ENCODE data around the gene ZDHHC13.

DNA sequence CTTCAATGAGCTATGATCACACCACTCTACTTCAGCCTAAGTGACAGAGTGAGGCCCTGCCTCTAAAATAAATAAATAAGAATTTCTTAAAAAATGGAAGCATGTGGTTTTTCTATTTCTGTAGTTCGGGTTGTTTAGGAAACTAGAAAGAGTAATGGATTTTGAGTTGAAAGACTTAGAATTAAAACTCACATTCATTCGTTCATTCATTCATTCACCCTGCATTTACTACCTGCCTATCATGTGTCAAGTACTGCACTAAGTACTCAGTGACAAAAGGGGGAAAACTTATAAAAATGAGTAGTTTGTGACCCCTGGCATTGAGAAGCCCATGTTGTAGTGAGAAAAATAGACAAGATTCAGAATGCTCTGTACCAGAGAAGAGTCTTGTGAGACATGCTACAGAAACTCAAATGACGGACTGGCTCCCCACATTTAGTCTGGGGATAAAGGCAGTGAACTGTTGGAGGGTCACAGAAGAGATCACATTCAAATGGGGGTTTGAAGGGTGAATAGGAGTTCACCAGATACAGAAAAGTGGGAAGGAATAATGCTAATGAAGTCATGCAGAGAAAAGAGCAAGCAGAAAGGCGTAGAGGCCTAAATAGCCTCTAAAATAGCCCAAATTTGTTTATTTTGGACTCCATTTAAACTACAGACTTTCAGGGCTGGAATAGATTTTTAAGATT lies 77.8 kb downstream of the ZDHHC13 start:
- TF ChIP-seq, protein P1, sequence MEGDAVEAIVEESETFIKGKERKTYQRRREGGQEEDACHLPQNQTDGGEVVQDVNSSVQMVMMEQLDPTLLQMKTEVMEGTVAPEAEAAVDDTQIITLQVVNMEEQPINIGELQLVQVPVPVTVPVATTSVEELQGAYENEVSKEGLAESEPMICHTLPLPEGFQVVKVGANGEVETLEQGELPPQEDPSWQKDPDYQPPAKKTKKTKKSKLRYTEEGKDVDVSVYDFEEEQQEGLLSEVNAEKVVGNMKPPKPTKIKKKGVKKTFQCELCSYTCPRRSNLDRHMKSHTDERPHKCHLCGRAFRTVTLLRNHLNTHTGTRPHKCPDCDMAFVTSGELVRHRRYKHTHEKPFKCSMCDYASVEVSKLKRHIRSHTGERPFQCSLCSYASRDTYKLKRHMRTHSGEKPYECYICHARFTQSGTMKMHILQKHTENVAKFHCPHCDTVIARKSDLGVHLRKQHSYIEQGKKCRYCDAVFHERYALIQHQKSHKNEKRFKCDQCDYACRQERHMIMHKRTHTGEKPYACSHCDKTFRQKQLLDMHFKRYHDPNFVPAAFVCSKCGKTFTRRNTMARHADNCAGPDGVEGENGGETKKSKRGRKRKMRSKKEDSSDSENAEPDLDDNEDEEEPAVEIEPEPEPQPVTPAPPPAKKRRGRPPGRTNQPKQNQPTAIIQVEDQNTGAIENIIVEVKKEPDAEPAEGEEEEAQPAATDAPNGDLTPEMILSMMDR (IDR thresholded peaks at IDR 0.05), result no peak
- TF ChIP-seq POLR2AphosphoS5 (IDR thresholded peaks at IDR 0.05; ENCODE audit: low read depth, low read length) (no peak), NRF1 (IDR thresholded peaks at IDR 0.05; ENCODE audit: low read depth, low read length) (no peak), TCF12 (IDR thresholded peaks at IDR 0.05) (no peak), GATA2 (CRISPR knock-in tag; IDR thresholded peaks at IDR 0.05) (no peak), SMC3 (IDR thresholded peaks at IDR 0.05; ENCODE audit: low read depth, low read length) (no peak), NFIC (IDR thresholded peaks at IDR 0.05; ENCODE audit: borderline replicate concordance) (no peak), TEAD4 (IDR thresholded peaks at IDR 0.05; ENCODE audit: borderline replicate concordance, insufficient read depth) (no peak), MEF2A (IDR thresholded peaks at IDR 0.05; ENCODE audit: borderline replicate concordance, low read depth) (no peak), RCOR1 (IDR thresholded peaks at IDR 0.05; ENCODE audit: low read length) (no peak), GABPA (IDR thresholded peaks at IDR 0.05; ENCODE audit: low read depth) (no peak), EP300 (IDR thresholded peaks at IDR 0.05; ENCODE audit: borderline replicate concordance in 1 of 2, low read depth in 1 of 2, low read length in 1 of 2) (no peak)
